Peyer's patch (tissue), 4 donors: Measurements from ENCODE around the gene AIFM1. TPM values are rescaled to one million over a fixed set of nuclear protein-coding genes. Genes with fewer than 3 reads are reported as not detected.
A peak's percentile ranks its signal among the peaks of the same experiment; 100 is the strongest.
"Not testable (repeated sequence)": the region's sequence is repeated elsewhere in the genome, so short reads cannot be mapped to it uniquely, and the experiment has no call there.

ENCODE experiments used
- DNase-seq, 3 donors: peaks; one replicate each; pipeline ENCODE4 v3.0.0-alpha.2; 2017 to 2019
- H3K27ac ChIP-seq, 4 donors: fragments of 200-600 bp; sonication (generic); one replicate each; pipeline ENCODE4 v1.5.1; 2016 to 2019
- H3K27me3 ChIP-seq, 2 donors: fragments of 200-600 bp; sonication (generic); one replicate each; pipeline ENCODE4 v1.5.1; 2019
- H3K36me3 ChIP-seq, 3 donors: fragments of 200-600 bp; sonication (generic); one replicate each; pipeline ENCODE4 v1.5.1; 2016 to 2019
- H3K4me1 ChIP-seq, 4 donors: fragments of 200-600 bp; sonication (generic); one replicate each; pipeline ENCODE4 v1.5.1; 2016 to 2019
- H3K4me3 ChIP-seq, 4 donors: fragments of 200-600 bp; sonication (generic); 1 replicate in 3 of 4; 2 replicates in 1 of 4; pipeline ENCODE4 v1.5.1; 2016 to 2019; ENCODE audit warnings: mild to moderate bottlenecking in 1 of 4
- H3K9me3 ChIP-seq, 4 donors: fragments of 200-600 bp; sonication (generic); one replicate each; pipeline ENCODE4 v1.5.1; 2016 to 2019; ENCODE audit warnings: mild to moderate bottlenecking in 1 of 4
- CTCF ChIP-seq, 6 experiments: fragments of 450-650 bp in 4 of 6; fragments of 200-600 bp in 2 of 6; sonication (generic) in 1 of 6; IDR thresholded peaks; one replicate each; pipeline ENCODE4 v1.5.1; 2017 to 2019; ENCODE audit warnings: antibody characterized with exemption in 6 of 6, mild to moderate bottlenecking in 3 of 6, moderate library complexity in 1 of 6
- POLR2A ChIP-seq, 2 donors: fragments of 450-650 bp; IDR thresholded peaks; one replicate each; pipeline ENCODE4 v1.5.1; 2017; ENCODE audit warnings: antibody characterized with exemption in 2 of 2, mild to moderate bottlenecking in 2 of 2, moderate library complexity in 2 of 2
- total RNA-seq, 4 donors: library from RNA; depleted of rRNA; stranded (reverse); fragments of >200 nt; gene quantifications; one replicate each; pipeline ENCODE4 v1.1.0, GENCODE V29; 2016

The AIFM1 gene
- total RNA-seq, 4 donors from 2014 or later: 16.5 to 44.9 (median 37.4) TPM

- H3K4me3 ChIP-seq: peak overlapping the region; percentile 25 to 52 (median 38)
- H3K27ac ChIP-seq: peak overlapping the region; percentile 60 to 78 (median 70)
- TF ChIP-seq CTCF (IDR thresholded peaks at IDR 0.05) (no peak), POLR2A (IDR thresholded peaks at IDR 0.05) (no peak)
- peak in 1 of 3 donors; percentile 28 for DNase-seq
- no peaks in the 10 kb centered on the region for H3K36me3 ChIP-seq
- H3K4me1 ChIP-seq: peaks cover 0 to 3% (median 0%) of the 10 kb centered on the region in 4 donors
- no peaks in the 10 kb centered on the region for H3K9me3 ChIP-seq
- H3K27me3 ChIP-seq: no peaks in the 10 kb centered on the region
These were observed 45.3 kb downstream of the AIFM1 start for GRCh38 chrX:130120321-130120731.

GRCh38 chrX:130119312-130119898 lies 46.2 kb downstream of the AIFM1 start:
- Histone ChIP-seq H3K4me1 (peaks cover 0 to 3% (median 0%) of the 10 kb centered on the region in 4 donors), H3K27ac (peak overlapping the region in 3 of 4 donors; percentile 10 to 43 (median 12)), H3K27me3 (no peaks in the 10 kb centered on the region), H3K4me3 (no peak overlapping the region), H3K9me3 (no peaks in the 10 kb centered on the region), H3K36me3 (no peaks in the 10 kb centered on the region)
- TF ChIP-seq CTCF (IDR thresholded peaks at IDR 0.05) (no peak), POLR2A (IDR thresholded peaks at IDR 0.05) (no peak)
- DNase-seq: no peak

- TF ChIP-seq POLR2A (IDR thresholded peaks at IDR 0.05): no peak
- no peak for TF ChIP-seq CTCF (IDR thresholded peaks at IDR 0.05)
- Histone ChIP-seq H3K36me3 (no peaks in the 10 kb centered on the region), H3K4me3 (no peak overlapping the region), H3K27ac (peak overlapping the region in 3 of 4 donors; percentile 12 to 43 (median 17)), H3K27me3 (no peaks in the 10 kb centered on the region), H3K9me3 (no peaks in the 10 kb centered on the region), H3K4me1 (peaks cover 0 to 3% (median 0%) of the 10 kb centered on the region in 4 donors)
- no peak for DNase-seq
These were observed 47.0 kb downstream of the AIFM1 start for GRCh38 chrX:130118441-130119311.

- Histone ChIP-seq H3K4me3 (no peak overlapping the region), H3K27me3 (no peaks in the 10 kb centered on the region), H3K36me3 (no peaks in the 10 kb centered on the region), H3K27ac (no peak overlapping the region), H3K4me1 (peaks cover 0 to 3% (median 0%) of the 10 kb centered on the region in 4 donors), H3K9me3 (no peaks in the 10 kb centered on the region)
- TF ChIP-seq CTCF (IDR thresholded peaks at IDR 0.05): no peak
- no peak for TF ChIP-seq POLR2A (IDR thresholded peaks at IDR 0.05)
- DNase-seq: no peak
These were observed 48.5 kb downstream of the AIFM1 start for GRCh38 chrX:130117166-130117565.

- not testable (repeated sequence) for DNase-seq, H3K27ac ChIP-seq, H3K9me3 ChIP-seq, H3K4me1 ChIP-seq, H3K27me3 ChIP-seq, H3K36me3 ChIP-seq, H3K4me3 ChIP-seq
These were observed 50.3 kb downstream of the AIFM1 start for GRCh38 chrX:130115119-130115885.
